WTC11 (cell line): ENCODE data around the gene IL20. TPM values are rescaled to one million over a fixed set of nuclear protein-coding genes. Genes with fewer than 3 reads are reported as not detected.

Experiments
- ATAC-seq: fragments of 200-7000 bp; cut with Tn5 transposase; 2 replicates; pipeline ENCODE4 v1.10.0; 2021; ENCODE audit warnings: mild to moderate bottlenecking, moderate library complexity
- CTCF ChIA-PET: fragments of 300-600 bp; sonication (Branson Sonifier 250); formaldehyde crosslinking; loops from one replicate; lab custom pipeline; 2021; ENCODE audit warnings: antibody characterized with exemption; lab: Charles Lee
- POLR2A ChIA-PET: fragments of 350-600 bp; sonication (Branson Sonifier 250); formaldehyde crosslinking; loops from one replicate; lab custom pipeline; 2021; ENCODE audit warnings: antibody characterized with exemption; lab: Charles Lee
- DNase-seq: peaks from one replicate; pipeline ENCODE4 v3.0.0; 2021; ENCODE audit warnings: low spot score
- H3K27ac Mint-ChIP-seq: 2 replicates; pipeline ENCODE4 v1.8.0; 2021; ENCODE audit warnings: mixed read lengths
- H3K27me3 Mint-ChIP-seq: 2 replicates; pipeline ENCODE4 v1.8.0; 2021; ENCODE audit warnings: low read depth, mild to moderate bottlenecking, moderate library complexity, mixed read lengths
- H3K36me3 Mint-ChIP-seq: 2 replicates; pipeline ENCODE4 v1.8.0; 2021; ENCODE audit warnings: mixed read lengths
- H3K4me1 Mint-ChIP-seq: 2 replicates; pipeline ENCODE4 v1.8.0; 2022; ENCODE audit warnings: mixed read lengths
- H3K4me3 Mint-ChIP-seq: 2 replicates; pipeline ENCODE4 v1.8.0; 2021; ENCODE audit warnings: mild to moderate bottlenecking, moderate library complexity, mixed read lengths
- H3K9me3 Mint-ChIP-seq: 2 replicates; pipeline ENCODE4 v1.8.0; 2021; ENCODE audit warnings: mixed read lengths
- ATF2 ChIP-seq: sonication (generic); formaldehyde crosslinking; IDR thresholded peaks from 2 replicates; pipeline ENCODE4 v1.8.1; 2022; ENCODE audit warnings: low read depth, missing genetic modification reagents, borderline replicate concordance
- CBFB ChIP-seq: sonication (generic); formaldehyde crosslinking; IDR thresholded peaks from 2 replicates; pipeline ENCODE4 v1.8.1; 2022; ENCODE audit warnings: mild to moderate bottlenecking, low read depth, missing genetic modification reagents
- E2F1 ChIP-seq: sonication (generic); formaldehyde crosslinking; IDR thresholded peaks from 2 replicates; pipeline ENCODE4 v1.8.0; 2022; ENCODE audit warnings: mild to moderate bottlenecking, missing genetic modification reagents
- EMX1 ChIP-seq: fragments of 250-450 bp; sonication (Bioruptor Pico); IDR thresholded peaks from 2 replicates; pipeline ENCODE4 v1.8.0; 2021; ENCODE audit warnings: mild to moderate bottlenecking
- FOXK1 ChIP-seq: sonication (generic); formaldehyde crosslinking; IDR thresholded peaks from 2 replicates; pipeline ENCODE4 v1.8.0; 2022; ENCODE audit warnings: mild to moderate bottlenecking, moderate library complexity, missing genetic modification reagents
- MAX ChIP-seq: sonication (generic); formaldehyde crosslinking; IDR thresholded peaks from 2 replicates; pipeline ENCODE4 v1.8.0; 2022; ENCODE audit warnings: mild to moderate bottlenecking, missing genetic modification reagents
- MLX ChIP-seq: sonication (generic); formaldehyde crosslinking; IDR thresholded peaks from 2 replicates; pipeline ENCODE4 v1.8.1; 2023; ENCODE audit warnings: mild to moderate bottlenecking, missing genetic modification reagents, moderate library complexity
- MYBL2 ChIP-seq: sonication (generic); formaldehyde crosslinking; IDR thresholded peaks from 2 replicates; pipeline ENCODE4 v1.8.1; 2023; ENCODE audit warnings: mild to moderate bottlenecking, moderate library complexity, missing genetic modification reagents
- NFE2L1 ChIP-seq: sonication (generic); formaldehyde crosslinking; IDR thresholded peaks from 2 replicates; pipeline ENCODE4 v1.8.1; 2023; ENCODE audit warnings: missing genetic modification reagents
- PRDM15 ChIP-seq: sonication (generic); formaldehyde crosslinking; IDR thresholded peaks from 2 replicates; pipeline ENCODE4 v1.8.0; 2022; ENCODE audit warnings: missing genetic modification reagents
- RORB ChIP-seq: fragments of 250-450 bp; sonication (Bioruptor Pico); IDR thresholded peaks from 2 replicates; pipeline ENCODE4 v1.9.0; 2021; ENCODE audit warnings: mild to moderate bottlenecking
- SMAD4 ChIP-seq: sonication (generic); formaldehyde crosslinking; IDR thresholded peaks from 2 replicates; pipeline ENCODE4 v1.8.0; 2022; ENCODE audit warnings: mild to moderate bottlenecking, missing genetic modification reagents
- TEAD1 ChIP-seq: sonication (generic); formaldehyde crosslinking; IDR thresholded peaks from 2 replicates; pipeline ENCODE4 v1.8.0; 2022; ENCODE audit warnings: mild to moderate bottlenecking, missing genetic modification reagents
- TEAD4 ChIP-seq: sonication (generic); formaldehyde crosslinking; IDR thresholded peaks from 2 replicates; pipeline ENCODE4 v1.8.0; 2022; ENCODE audit warnings: mild to moderate bottlenecking, missing genetic modification reagents
- TP53 ChIP-seq: sonication (generic); formaldehyde crosslinking; IDR thresholded peaks from 2 replicates; pipeline ENCODE4 v1.8.1; 2023; ENCODE audit warnings: mild to moderate bottlenecking, missing genetic modification reagents
- ZNF396 ChIP-seq: fragments of 250-450 bp; sonication (Bioruptor Pico); IDR thresholded peaks from 2 replicates; pipeline ENCODE4 v1.8.0; 2021; ENCODE audit warnings: mild to moderate bottlenecking, moderate library complexity, borderline replicate concordance
- ZNF423 ChIP-seq: fragments of 250-450 bp; sonication (Bioruptor Pico); IDR thresholded peaks from 2 replicates; pipeline ENCODE4 v2.1.2; 2022; ENCODE audit warnings: mild to moderate bottlenecking, moderate library complexity
- ZNF671 ChIP-seq: fragments of 250-450 bp; sonication (Bioruptor Pico); IDR thresholded peaks from 2 replicates; pipeline ENCODE4 v1.8.0; 2021; ENCODE audit warnings: mild to moderate bottlenecking
- total RNA-seq: library from RNA; stranded (reverse); gene quantifications from 3 replicates; pipeline ENCODE4 v1.2.3, GENCODE V29; 2021

IL20 gene
- total RNA-seq, 1 experiment from 2014 or later: not detected

- TF ChIP-seq TEAD4 (no peak), RORB (CRISPR knock-in tag) (no peak), E2F1 (CRISPR knock-in tag) (no peak), SMAD4 (CRISPR knock-in tag) (no peak)
These were observed 25.6 kb upstream of the IL20 start (continued) for GRCh38 chr1:206839857-206840256.

GRCh38 chr1:206841609-206842323 is 23.7 kb upstream of the IL20 start:
- Mint-ChIP-seq H3K27me3 (no peaks in the 10 kb centered on the region), H3K4me1 (no peaks in the 10 kb centered on the region), H3K9me3 (no peaks in the 10 kb centered on the region), H3K27ac (no peak overlapping the region), H3K4me3 (no peak overlapping the region), H3K36me3 (no peaks in the 10 kb centered on the region)
- ATAC-seq: no peak
- ChIA-PET POLR2A (no interaction called here), CTCF (interaction anchor here (0.6 to 1.2 kb wide), 4 partner anchors 42 to 140 kb away, joined by 3 to 4 read pairs (median 4); no protein-coding TSS in a partner anchor)
- no peak for DNase-seq
- TF ChIP-seq NFE2L1 (CRISPR knock-in tag): no peak
- no peak for TF ChIP-seq ZNF671
- TF ChIP-seq ZNF396 (CRISPR knock-in tag): no peak
- TF ChIP-seq TP53 (CRISPR knock-in tag): no peak
- no peak for TF ChIP-seq TEAD1 (CRISPR knock-in tag)
- TF ChIP-seq RORB (CRISPR knock-in tag): no peak
- TF ChIP-seq MLX (CRISPR knock-in tag): no peak
- no peak for TF ChIP-seq ATF2 (CRISPR knock-in tag)
- no peak for TF ChIP-seq ZNF423 (CRISPR knock-in tag)
- TF ChIP-seq MYBL2 (CRISPR knock-in tag): no peak
- TF ChIP-seq CBFB: no peak
- no peak for TF ChIP-seq MAX (CRISPR knock-in tag)
- TF ChIP-seq FOXK1 (CRISPR knock-in tag): no peak
- TF ChIP-seq PRDM15 (CRISPR knock-in tag): no peak

- Mint-ChIP-seq H3K4me3 (no peak overlapping the region), H3K27ac (no peak overlapping the region), H3K36me3 (no peaks in the 10 kb centered on the region), H3K4me1 (no peaks in the 10 kb centered on the region), H3K9me3 (no peaks in the 10 kb centered on the region), H3K27me3 (no peaks in the 10 kb centered on the region)
- ATAC-seq (no peak), DNase-seq (no peak)
- no peak for TF ChIP-seq EMX1 (CRISPR knock-in tag)
- ChIA-PET CTCF (interaction anchor here (1.0 to 1.2 kb wide), 2 partner anchors 108 to 139 kb away, joined by 4 read pairs; no protein-coding TSS in a partner anchor), POLR2A (no interaction called here)
These were observed 22.6 kb upstream of the IL20 start for GRCh38 chr1:206842854-206843253.
